Right lobe of liver (tissue), 6 donors: Measurements from ENCODE around the gene APOO. TPM values are rescaled to one million over a fixed set of nuclear protein-coding genes. Genes with fewer than 3 reads are reported as not detected.

Experiments
- ATAC-seq, 4 donors: fragments of 200-7000 bp; cut with Tn5 transposase; one replicate each; pipeline ENCODE4 v1.9.1; 2020; ENCODE audit warnings: mild to moderate bottlenecking in 4 of 4, moderate library complexity in 4 of 4
- DNase-seq, 3 donors: peaks; one replicate each; pipeline ENCODE4 v3.0.0-alpha.2; 2020
- H3K27ac ChIP-seq, 3 donors: fragments of 200-600 bp; one replicate each; pipeline ENCODE4 v1.8.0; 2022
- H3K27me3 ChIP-seq, 2 donors: fragments of 200-600 bp; one replicate each; pipeline ENCODE4 v1.8.0; 2022
- H3K36me3 ChIP-seq, 4 donors: fragments of 200-600 bp; sonication (generic) in 1 of 4; one replicate each; pipeline versions ENCODE4 v1.5.1 to v1.8.0; 2017 to 2022; ENCODE audit warnings: control low read depth in 1 of 4
- H3K4me1 ChIP-seq, 4 donors: fragments of 200-600 bp; sonication (generic) in 1 of 4; one replicate each; pipeline versions ENCODE4 v1.5.1 to v1.8.0; 2017 to 2022; ENCODE audit warnings: control low read depth in 1 of 4
- H3K4me3 ChIP-seq, 3 donors: fragments of 200-600 bp; one replicate each; pipeline ENCODE4 v1.8.0; 2022
- H3K9me3 ChIP-seq, 4 donors: fragments of 200-600 bp; sonication (generic) in 1 of 4; one replicate each; pipeline versions ENCODE4 v1.5.1 to v1.8.0; 2017 to 2022; ENCODE audit warnings: control low read depth in 1 of 4
- POLR2A ChIP-seq: fragments of 450-650 bp; IDR thresholded peaks from one replicate; pipeline ENCODE4 v1.6.1; 2017; ENCODE audit warnings: antibody characterized with exemption, mild to moderate bottlenecking
- WGBS: methylation state at CpG from one replicate; pipeline ENCODE4 v1.1.6; 2018; ENCODE audit warnings: low coverage, low lambda C conversion rate; ENCODE audit not compliant: insufficient coverage; ENCODE audit errors: missing lambda C conversion rate; 5-methylcytosine and 5-hydroxymethylcytosine counted together
- intact Hi-C, 2 donors: fragments of 100-400 bp; cut with DNase I; formaldehyde crosslinking; loops; one replicate each; pipeline versions ENCODE4 v1.11.2 to v1.14.1; 2022
- total RNA-seq, 6 experiments: library from RNA; depleted of rRNA in 2 of 6; stranded (reverse); fragments of >200 nt in 2 of 6; fragmentation: NEBNext Ultra II Directional in 3 of 6; extraction: Animal tissue kit (Norgen Biotek cat#: 25700) in 3 of 6; gene quantifications; one replicate each; pipeline versions ENCODE4 v1.1.0 to v1.2.4, GENCODE V29; 2016 to 2023
- TF ChIP-seq, protein P1 (sequence below), 4 donors: fragments of 200-600 bp in 3 of 4; fragments of 450-650 bp in 1 of 4; IDR thresholded peaks; one replicate each; pipeline versions ENCODE4 v1.5.1 to v1.8.0; 2016 to 2022; ENCODE audit warnings: antibody characterized with exemption in 4 of 4, mild to moderate bottlenecking in 2 of 4
- donor health status: DM: no; HTN: yes; CAD: no.
- donor health status: DM: no; HTN: no; CAD: no.
- donor health status: DM: no; HTN: no; CAD: no.
- donor health status: DM: no; HTN: yes; CAD: no.
- donor health status: DM: no; HTN: yes; CAD: no.

The APOO gene
- total RNA-seq, 6 experiments from 2014 or later: 9.8 to 17.3 (median 12.2) TPM

DNA sequence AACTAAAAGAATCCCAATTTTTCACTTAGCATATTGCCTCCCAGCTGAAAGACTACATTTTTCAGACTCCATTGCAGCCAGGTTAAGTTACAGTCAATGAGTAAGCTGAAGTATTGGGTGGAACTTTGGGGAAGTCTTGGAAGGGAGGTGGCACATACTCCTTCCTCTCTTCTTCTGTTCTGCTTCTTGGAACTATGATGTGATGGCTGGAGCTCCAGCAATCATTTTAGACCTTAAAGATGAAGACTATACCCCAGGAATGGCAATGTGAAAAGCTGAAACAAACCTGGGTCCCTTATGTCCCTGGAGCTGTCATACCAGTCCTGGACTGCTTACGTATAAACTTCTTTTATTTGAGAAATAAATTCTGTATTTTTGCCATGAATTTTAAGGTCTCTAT lies 93.9 kb downstream of the APOO start:
- no peak for ATAC-seq
- Histone ChIP-seq H3K4me3 (no peak overlapping the region), H3K27me3 (no peaks in the 10 kb centered on the region), H3K4me1 (no peaks in the 10 kb centered on the region), H3K27ac (no peak overlapping the region), H3K9me3 (no peaks in the 10 kb centered on the region), H3K36me3 (no peaks in the 10 kb centered on the region)
- WGBS: 86% methylated on average over 1 of the region's 1 CpG
- intact Hi-C loops: no loop called here
- TF ChIP-seq, protein P1, sequence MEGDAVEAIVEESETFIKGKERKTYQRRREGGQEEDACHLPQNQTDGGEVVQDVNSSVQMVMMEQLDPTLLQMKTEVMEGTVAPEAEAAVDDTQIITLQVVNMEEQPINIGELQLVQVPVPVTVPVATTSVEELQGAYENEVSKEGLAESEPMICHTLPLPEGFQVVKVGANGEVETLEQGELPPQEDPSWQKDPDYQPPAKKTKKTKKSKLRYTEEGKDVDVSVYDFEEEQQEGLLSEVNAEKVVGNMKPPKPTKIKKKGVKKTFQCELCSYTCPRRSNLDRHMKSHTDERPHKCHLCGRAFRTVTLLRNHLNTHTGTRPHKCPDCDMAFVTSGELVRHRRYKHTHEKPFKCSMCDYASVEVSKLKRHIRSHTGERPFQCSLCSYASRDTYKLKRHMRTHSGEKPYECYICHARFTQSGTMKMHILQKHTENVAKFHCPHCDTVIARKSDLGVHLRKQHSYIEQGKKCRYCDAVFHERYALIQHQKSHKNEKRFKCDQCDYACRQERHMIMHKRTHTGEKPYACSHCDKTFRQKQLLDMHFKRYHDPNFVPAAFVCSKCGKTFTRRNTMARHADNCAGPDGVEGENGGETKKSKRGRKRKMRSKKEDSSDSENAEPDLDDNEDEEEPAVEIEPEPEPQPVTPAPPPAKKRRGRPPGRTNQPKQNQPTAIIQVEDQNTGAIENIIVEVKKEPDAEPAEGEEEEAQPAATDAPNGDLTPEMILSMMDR (IDR thresholded peaks at IDR 0.05): no peak
- no peak for TF ChIP-seq POLR2A
- DNase-seq: no peak

DNA sequence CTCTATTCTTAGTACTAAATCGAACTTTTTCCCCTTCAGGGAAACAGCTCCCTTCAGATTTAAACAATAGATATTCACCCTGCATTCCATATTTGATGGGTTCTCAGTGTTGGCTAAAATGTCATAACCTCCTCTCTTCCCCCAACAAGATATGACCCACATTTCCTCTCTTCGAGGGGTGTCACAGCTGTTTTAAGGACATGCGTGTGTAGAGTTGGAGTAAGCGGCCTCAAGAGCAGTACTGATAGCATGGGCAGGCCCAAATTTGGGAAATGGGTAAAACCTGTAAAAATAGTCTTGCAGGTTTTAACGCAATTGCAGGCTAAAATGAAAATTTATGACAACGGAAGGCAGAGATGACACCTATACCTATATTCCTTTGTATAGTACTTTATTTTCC lies 96.1 kb downstream of the APOO start:
- TF ChIP-seq, protein P1 (IDR thresholded peaks at IDR 0.05): no peak
- no peak for TF ChIP-seq POLR2A
- Histone ChIP-seq H3K4me1 (no peaks in the 10 kb centered on the region), H3K4me3 (no peak overlapping the region), H3K27ac (no peak overlapping the region), H3K36me3 (no peaks in the 10 kb centered on the region), H3K9me3 (no peaks in the 10 kb centered on the region), H3K27me3 (no peaks in the 10 kb centered on the region)
- peak in 1 of 4 donors; percentile 16 for ATAC-seq
- no peak for DNase-seq
- 69% methylated on average over 6 of the region's 6 CpGs for WGBS
- intact Hi-C loops: no loop called here

DNA sequence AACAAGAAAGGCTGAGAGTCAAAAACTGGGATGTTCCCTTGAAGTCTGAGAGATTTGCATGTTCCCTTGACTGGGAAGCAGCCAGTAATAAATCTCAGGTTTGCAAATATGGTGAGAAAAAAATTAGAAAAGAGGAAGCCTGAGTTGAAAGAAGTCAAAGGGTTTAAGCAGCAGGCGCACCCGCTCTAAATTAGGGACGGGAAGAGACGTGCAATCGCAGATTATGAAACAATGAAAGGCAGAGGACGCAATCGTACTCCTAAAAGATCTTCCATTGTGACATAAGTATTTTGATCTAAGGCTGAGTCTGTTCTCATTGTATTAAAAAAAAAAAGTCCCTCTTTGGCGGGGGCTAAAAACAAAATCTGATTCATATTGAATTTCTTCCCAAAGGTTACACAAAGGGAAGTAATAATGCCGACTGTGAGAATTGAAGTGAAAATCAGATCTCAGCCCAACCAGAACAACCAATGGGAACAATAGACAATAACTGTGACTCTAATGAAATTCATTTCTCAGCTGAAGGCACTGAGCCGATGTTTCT lies 96.6 kb downstream of the APOO start:
- Histone ChIP-seq H3K4me1 (no peaks in the 10 kb centered on the region), H3K27me3 (no peaks in the 10 kb centered on the region), H3K4me3 (no peak overlapping the region), H3K36me3 (no peaks in the 10 kb centered on the region), H3K27ac (no peak overlapping the region), H3K9me3 (no peaks in the 10 kb centered on the region)
- DNase-seq: no peak
- 61% methylated on average over 10 of the region's 10 CpGs for WGBS
- peak; percentile 37 to 60 (median 47) for ATAC-seq
- intact Hi-C loops: no loop called here
- TF ChIP-seq, protein P1 (IDR thresholded peaks at IDR 0.05): no peak
- no peak for TF ChIP-seq POLR2A

DNA sequence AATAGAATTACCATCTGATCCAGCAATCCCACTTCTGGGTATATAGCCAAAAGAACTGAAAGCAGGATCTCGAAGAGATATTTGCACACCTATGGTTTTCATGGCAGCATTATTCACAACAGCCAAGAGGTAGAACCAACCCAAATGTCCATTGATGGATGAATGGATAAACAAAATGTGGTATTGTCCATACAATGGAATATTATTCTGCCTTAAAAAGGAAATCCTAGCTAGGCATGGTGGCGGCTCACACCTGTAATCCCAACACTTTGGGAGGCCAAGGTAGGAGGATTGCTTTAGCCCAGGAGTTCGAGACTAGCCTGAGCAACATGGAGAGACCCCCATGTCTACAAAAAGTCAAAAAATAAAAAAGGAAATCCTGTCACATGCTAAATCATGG lies 97.5 kb downstream of the APOO start:
- ATAC-seq (no peak), DNase-seq (no peak)
- Histone ChIP-seq H3K27me3 (no peaks in the 10 kb centered on the region), H3K4me3 (no peak overlapping the region), H3K9me3 (no peaks in the 10 kb centered on the region), H3K36me3 (no peaks in the 10 kb centered on the region), H3K27ac (no peak overlapping the region), H3K4me1 (no peaks in the 10 kb centered on the region)
- intact Hi-C loops: no loop called here
- 39% methylated on average over 2 of the region's 3 CpGs for WGBS
- TF ChIP-seq, protein P1 (IDR thresholded peaks at IDR 0.05): no peak

DNA sequence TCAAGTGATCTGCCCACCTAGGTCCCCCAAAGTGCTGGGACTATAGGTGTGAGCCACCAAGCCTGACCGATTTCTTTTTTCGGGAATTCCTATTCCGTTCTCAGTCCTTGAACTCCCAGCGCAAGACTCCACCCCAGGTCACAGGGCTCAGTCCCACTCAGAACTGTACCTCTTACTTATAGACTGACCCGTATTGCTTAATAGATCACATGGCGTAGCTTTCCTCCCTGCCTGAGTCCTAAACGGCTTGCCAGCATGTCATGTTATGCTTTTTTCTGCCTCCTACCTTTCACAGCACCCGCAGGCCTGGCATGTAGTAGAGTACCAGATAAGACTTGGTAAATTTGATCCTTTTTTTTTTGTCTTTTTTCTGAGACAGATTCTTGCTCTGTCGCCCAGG lies 102.3 kb downstream of the APOO start:
- intact Hi-C loops: no loop called here
- peak in 2 of 4 donors; percentile 6 to 35 for ATAC-seq
- no peaks in the 10 kb centered on the region for H3K4me1 ChIP-seq
- H3K9me3 ChIP-seq: no peaks in the 10 kb centered on the region
- TF ChIP-seq, protein P1 (IDR thresholded peaks at IDR 0.05): no peak
- peak; percentile 15 for TF ChIP-seq POLR2A
- H3K4me3 ChIP-seq: no peak overlapping the region
- 76% methylated on average over 9 of the region's 9 CpGs for WGBS
- H3K27me3 ChIP-seq: no peaks in the 10 kb centered on the region
- no peaks in the 10 kb centered on the region for H3K36me3 ChIP-seq
- no peak overlapping the region for H3K27ac ChIP-seq
- no peak for DNase-seq
